Omental fat pad (tissue), 4 donors: ENCODE measurements around the gene TFEB. TPM values are rescaled to one million over a fixed set of nuclear protein-coding genes. Genes with fewer than 3 reads are reported as not detected.

ENCODE experiments used
- ATAC-seq: fragments of 150-250 bp; one replicate; pipeline ENCODE4 v1.9.1; 2016; ENCODE audit warnings: mild to moderate bottlenecking, moderate library complexity; ENCODE audit not compliant: low FRiP score
- DNase-seq: peaks from one replicate; pipeline ENCODE4 v3.0.0-alpha.2; 2019; ENCODE audit warnings: low spot score
- total RNA-seq, 4 donors: library from RNA; depleted of rRNA; stranded (reverse); fragments of >200 nt; gene quantifications; one replicate each; pipeline ENCODE4 v1.1.0, GENCODE V29; 2016
- TF ChIP-seq, protein P1 (sequence below), 3 donors: fragments of 450-650 bp; IDR thresholded peaks; one replicate each; pipeline ENCODE4 v1.5.1; 2016 to 2017; ENCODE audit warnings: antibody characterized with exemption in 3 of 3, mild to moderate bottlenecking in 3 of 3, moderate library complexity in 2 of 3

The TFEB gene
- total RNA-seq, 4 donors from 2014 or later: 7.1 to 24.4 (median 14.5) TPM

DNA sequence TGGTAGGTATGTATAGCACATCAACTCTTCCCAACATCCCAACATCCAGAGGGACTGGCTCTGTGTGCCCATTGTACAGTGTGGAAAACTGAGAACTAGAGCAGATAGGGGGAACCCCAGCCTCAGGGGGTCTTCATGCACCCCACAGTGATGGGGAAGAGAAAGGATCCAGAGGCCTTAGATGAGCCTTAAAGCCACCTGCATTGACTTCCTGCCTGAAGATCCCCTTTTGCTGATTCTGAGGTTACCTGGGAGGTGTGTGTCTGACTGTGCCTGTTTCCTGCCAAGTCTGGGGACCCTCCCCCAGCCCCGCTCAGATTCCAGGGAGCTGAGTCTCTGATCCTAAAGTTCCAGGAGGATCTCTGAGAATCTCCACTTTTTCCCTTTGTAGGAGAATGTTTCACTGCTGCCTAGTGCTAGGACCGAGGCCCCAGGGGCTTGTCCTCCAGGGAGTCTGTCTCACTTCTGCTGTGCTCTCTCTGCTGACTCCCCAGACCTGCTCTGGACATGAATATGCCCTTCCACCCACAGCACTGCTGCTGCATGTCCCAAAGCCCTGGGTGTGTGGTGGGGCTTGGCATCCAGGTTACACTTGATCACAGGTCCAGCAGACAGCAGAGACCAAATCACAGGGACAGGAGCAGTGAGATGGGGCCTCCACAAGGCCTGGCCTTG lies 24.6 kb upstream of the TFEB start:
- TF ChIP-seq, protein P1, sequence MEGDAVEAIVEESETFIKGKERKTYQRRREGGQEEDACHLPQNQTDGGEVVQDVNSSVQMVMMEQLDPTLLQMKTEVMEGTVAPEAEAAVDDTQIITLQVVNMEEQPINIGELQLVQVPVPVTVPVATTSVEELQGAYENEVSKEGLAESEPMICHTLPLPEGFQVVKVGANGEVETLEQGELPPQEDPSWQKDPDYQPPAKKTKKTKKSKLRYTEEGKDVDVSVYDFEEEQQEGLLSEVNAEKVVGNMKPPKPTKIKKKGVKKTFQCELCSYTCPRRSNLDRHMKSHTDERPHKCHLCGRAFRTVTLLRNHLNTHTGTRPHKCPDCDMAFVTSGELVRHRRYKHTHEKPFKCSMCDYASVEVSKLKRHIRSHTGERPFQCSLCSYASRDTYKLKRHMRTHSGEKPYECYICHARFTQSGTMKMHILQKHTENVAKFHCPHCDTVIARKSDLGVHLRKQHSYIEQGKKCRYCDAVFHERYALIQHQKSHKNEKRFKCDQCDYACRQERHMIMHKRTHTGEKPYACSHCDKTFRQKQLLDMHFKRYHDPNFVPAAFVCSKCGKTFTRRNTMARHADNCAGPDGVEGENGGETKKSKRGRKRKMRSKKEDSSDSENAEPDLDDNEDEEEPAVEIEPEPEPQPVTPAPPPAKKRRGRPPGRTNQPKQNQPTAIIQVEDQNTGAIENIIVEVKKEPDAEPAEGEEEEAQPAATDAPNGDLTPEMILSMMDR (IDR thresholded peaks at IDR 0.05): no peak
- no peak for ATAC-seq
- DNase-seq: no peak

DNA sequence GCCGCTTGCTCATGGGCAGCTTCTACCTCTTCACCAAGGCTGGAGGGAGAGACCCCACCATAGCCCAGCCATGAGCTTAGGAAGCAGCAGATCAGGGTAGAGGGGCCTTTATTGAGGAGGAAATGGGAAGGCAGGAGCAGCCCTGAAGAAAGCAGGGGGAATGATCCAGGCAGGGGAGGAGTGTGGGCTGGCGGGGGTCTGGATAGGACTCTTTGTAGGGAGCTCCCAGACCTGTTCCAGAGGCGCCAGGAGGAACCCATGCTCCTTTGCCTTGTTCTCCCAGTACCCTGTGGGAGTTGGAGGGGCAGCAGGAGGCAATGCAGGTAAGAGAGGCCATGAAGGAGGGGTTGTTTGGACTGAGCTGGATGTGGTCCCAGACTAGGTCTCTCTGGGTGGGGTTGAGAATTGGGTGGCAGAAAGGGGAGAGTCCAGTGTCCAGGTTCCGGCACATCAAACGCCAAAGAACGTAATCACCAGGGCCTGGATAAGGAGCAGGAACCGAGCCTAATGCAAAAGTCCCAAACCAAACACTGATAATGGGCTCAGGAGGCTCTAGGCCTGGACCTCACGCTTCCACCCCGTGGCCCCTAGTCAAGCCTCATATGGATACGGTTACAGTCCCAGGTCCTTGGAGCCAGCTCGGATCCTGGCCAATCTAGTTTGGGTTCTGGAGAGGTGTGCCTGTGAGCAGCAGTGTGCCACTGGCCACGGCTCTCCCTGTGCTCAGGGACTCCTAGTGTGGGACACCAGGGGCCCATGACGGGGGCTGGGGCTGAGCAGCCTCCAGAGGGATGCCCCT lies 23.9 kb upstream of the TFEB start:
- TF ChIP-seq, protein P1 (IDR thresholded peaks at IDR 0.05): no peak
- DNase-seq (no peak), ATAC-seq (no peak)

DNA sequence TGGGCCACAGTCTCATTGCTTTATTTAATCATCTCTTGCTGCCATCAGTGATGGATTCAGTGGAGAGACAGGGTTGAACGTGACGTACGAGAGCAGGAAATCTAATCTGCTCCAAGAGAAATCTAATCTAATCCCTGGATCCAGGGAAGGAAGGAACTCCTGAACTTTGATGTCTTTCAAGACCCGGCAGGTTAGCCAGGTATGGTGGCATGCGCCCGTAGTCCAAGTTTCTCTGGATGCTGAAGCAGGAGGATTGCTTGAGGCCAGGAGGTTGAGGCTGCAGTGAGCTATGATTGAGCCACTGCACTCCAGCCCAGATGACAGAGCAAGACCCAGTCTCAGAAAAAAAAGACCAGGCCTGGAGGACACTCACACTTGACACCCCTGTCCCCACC lies 23.2 kb upstream of the TFEB start:
- ATAC-seq: no peak
- TF ChIP-seq, protein P1 (IDR thresholded peaks at IDR 0.05): no peak
- DNase-seq: no peak

DNA sequence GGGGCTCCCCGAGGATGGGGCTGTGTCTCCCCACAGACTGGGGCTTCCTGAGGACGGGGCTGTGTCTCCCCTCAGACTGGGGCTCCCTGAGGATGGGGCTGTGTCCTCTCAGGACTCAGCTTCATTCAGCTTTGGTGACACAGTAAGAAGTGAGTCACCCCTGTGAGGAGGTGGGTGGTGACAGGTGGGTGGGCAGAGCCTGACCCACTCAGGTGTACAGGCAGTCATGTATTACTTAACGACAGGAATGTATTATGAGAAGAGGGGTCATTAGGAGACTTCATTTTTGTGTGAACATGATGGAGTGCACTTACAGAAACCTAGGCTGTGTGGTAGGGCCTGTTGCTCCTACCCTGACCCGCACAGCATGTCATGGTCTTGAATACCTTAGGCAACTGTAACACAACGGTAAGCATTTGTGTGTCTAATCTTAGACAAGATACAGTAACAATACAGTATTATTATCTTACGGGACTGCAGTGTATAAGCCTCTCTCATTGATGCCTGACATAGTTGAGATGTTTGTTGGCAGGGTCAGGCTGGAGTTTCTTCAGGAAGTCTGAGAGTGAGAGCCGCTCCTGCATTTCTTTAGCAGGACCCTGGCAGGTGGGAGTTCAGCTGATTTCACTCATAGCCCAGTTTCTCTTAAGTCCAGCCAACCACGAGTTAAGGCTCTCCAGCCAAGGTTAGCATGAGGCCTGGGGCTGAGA lies 22.7 kb upstream of the TFEB start:
- DNase-seq: no peak
- TF ChIP-seq, protein P1 (IDR thresholded peaks at IDR 0.05): no peak
- no peak for ATAC-seq

DNA sequence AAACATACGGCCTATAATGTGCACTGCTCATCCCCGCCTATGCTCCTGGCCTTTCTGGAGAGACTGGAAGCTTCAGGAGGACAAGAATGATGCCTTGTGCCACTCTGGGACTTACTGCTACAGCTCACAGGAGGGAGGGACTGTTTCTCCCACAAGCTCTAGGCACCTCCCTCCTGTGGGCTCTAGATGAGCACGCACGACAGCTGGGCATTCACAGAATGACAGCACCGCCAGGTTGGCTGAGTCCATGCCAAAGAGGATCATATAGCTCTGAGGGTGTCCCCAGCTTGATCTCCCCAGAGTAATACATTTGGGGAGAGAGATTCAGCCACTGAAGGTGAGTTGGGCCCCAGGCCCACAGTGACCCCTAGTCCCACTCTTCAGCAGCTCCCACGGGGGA lies 21.9 kb upstream of the TFEB start:
- no peak for DNase-seq
- TF ChIP-seq, protein P1 (IDR thresholded peaks at IDR 0.05): no peak
- no peak for ATAC-seq

DNA sequence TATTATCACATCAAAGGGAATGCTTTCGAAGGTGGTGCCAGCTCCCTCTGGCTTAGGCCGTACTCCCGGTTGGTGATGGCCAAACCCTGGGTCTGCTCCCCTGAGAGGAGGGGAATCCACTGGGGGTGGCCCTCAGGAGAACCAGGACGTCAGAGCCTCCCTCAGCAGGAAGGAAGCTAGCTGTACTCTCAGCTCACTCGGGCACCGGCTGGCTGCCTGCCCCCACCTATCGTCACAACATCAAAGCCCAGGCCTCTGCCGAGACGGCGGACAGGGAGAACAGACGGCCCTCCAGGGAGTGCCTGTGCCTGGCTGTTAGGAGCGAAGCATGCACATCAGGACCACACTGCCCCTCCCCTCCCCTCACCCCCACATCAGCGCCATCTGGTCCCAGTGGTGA lies 20.9 kb upstream of the TFEB start:
- peak; percentile 19 for ATAC-seq
- TF ChIP-seq, protein P1 (IDR thresholded peaks at IDR 0.05): no peak
- DNase-seq: no peak
